K562 (cell line): ENCODE results near the gene CACNA2D3. TPM values are rescaled to one million over a fixed set of nuclear protein-coding genes. Genes with fewer than 3 reads are reported as not detected.

Experiments
- ATAC-seq: fragments of 200-7000 bp; cut with Tn5 transposase; 3 replicates; pipeline ENCODE4 v1.9.1; 2020; ENCODE audit warnings: moderate library complexity
- BruUV-seq: library from RNA; stranded (reverse); fragments of 400-500 nt; replicated peaks from 2 replicates; lab custom pipeline; 2021; lab: Mats Ljungman, UMichigan
- CTCF ChIA-PET: fragments of 300-600 bp; formaldehyde crosslinking; extraction: SDS; loops from one replicate; lab custom pipeline; 2021; ENCODE audit warnings: low intra/inter-chr PET ratio; lab: Yijun Ruan, JAX
- POLR2A ChIA-PET: fragments of 300-600, 350-650 bp; sonication (Branson Sonifier 250); formaldehyde crosslinking; extraction: SDS; loops from one replicate; lab custom pipeline; 2021; ENCODE audit warnings: antibody characterized with exemption, inconsistent platforms; lab: Yijun Ruan, JAX
- DNase-seq, 4 experiments: peaks; one replicate each; pipeline versions ENCODE4 v3.0.0 to v3.0.0-alpha.2; 2011 to 2018; ENCODE audit warnings: low spot score in 3 of 4, mixed read lengths in 3 of 4; ENCODE audit errors: extremely low read depth in 1 of 4
- FAIRE-seq: peaks from 2 replicates; lab custom pipeline; 2011; peaks lifted over from hg19 to GRCh38; lab: Jason Lieb, UNC
- H2AFZ ChIP-seq: 2 replicates; pipeline ENCODE4 v1.6.0; 2011; ENCODE audit warnings: low read depth, low read length, control low read depth, inconsistent platforms
- H3K27ac ChIP-seq: fragments of 200-600 bp; 3 replicates; pipeline ENCODE4 v1.8.0; 2011; ENCODE audit warnings: low read depth, mild to moderate bottlenecking, control low read depth, inconsistent platforms, low read length, moderate library complexity, mixed read lengths; ENCODE audit errors: extremely low read depth
- H3K27me3 ChIP-seq, 2 experiments: fragments of 300-600 bp in 1 of 2; 2 replicates in 1 of 2; 3 replicates in 1 of 2; pipeline versions ENCODE4 v1.6.0 to v1.8.0; 2011; ENCODE audit warnings: inconsistent platforms in 2 of 2, low read length in 2 of 2, mild to moderate bottlenecking in 1 of 2, mixed read lengths in 1 of 2, moderate library complexity in 1 of 2; ENCODE audit not compliant: control insufficient read depth in 2 of 2, insufficient read depth in 2 of 2
- H3K36me3 ChIP-seq: fragments of 300-600 bp; 3 replicates; pipeline ENCODE4 v1.8.0; 2011; ENCODE audit warnings: mild to moderate bottlenecking, low read length, inconsistent platforms; ENCODE audit not compliant: control insufficient read depth, insufficient read depth
- H3K4me1 ChIP-seq, 2 experiments: fragments of 200-600 bp in 1 of 2; replicated peaks in 1 of 2; 2 replicates in 1 of 2; 3 replicates in 1 of 2; pipeline versions ENCODE4 v1.5.1 to v1.8.0; 2011; ENCODE audit warnings: inconsistent platforms in 2 of 2, low read length in 2 of 2, mild to moderate bottlenecking in 1 of 2, mixed read lengths in 1 of 2, moderate library complexity in 1 of 2; ENCODE audit not compliant: control insufficient read depth in 2 of 2, insufficient read depth in 2 of 2
- H3K4me2 ChIP-seq: 2 replicates; pipeline ENCODE4 v1.6.1; 2011; ENCODE audit warnings: low read length, control low read depth, inconsistent platforms, mixed read lengths; ENCODE audit not compliant: insufficient read depth
- H3K4me3 ChIP-seq: fragments of 200-600 bp; sonication (generic), shearing (Covaris generic); 2 replicates; pipeline ENCODE4 v1.5.1; 2016; ENCODE audit warnings: control low read depth, inconsistent platforms
- H3K79me2 ChIP-seq: fragments of 200-600 bp; 3 replicates; pipeline ENCODE4 v1.8.0; 2011; ENCODE audit warnings: low read length, inconsistent platforms; ENCODE audit not compliant: control insufficient read depth, insufficient read depth
- H3K9ac ChIP-seq, 2 experiments: 2 replicates each; pipeline versions ENCODE4 v1.6.0 to v1.6.1; 2011; ENCODE audit warnings: low read depth in 2 of 2, low read length in 2 of 2, control low read depth in 1 of 2, inconsistent platforms in 1 of 2, mild to moderate bottlenecking in 1 of 2, mixed read lengths in 1 of 2; ENCODE audit not compliant: insufficient read depth in 1 of 2
- H3K9me1 ChIP-seq: one replicate; pipeline ENCODE4 v1.6.0; 2011; ENCODE audit warnings: inconsistent platforms, mild to moderate bottlenecking, low read length, moderate library complexity; ENCODE audit not compliant: control insufficient read depth, insufficient read depth
- H3K9me3 ChIP-seq: replicated peaks from 2 replicates; pipeline ENCODE4 v1.5.1; 2011; ENCODE audit warnings: low read depth, low read length, inconsistent platforms; ENCODE audit not compliant: control insufficient read depth, insufficient read depth
- H4K20me1 ChIP-seq: replicated peaks from 2 replicates; pipeline ENCODE4 v1.6.1; 2011; ENCODE audit warnings: low read length, inconsistent platforms, mixed read lengths; ENCODE audit not compliant: control insufficient read depth, insufficient read depth
- CCAR2 ChIP-seq: fragments of 200-400 bp; formaldehyde crosslinking; IDR thresholded peaks from 2 replicates; pipeline ENCODE4 v1.6.1; 2017; ENCODE audit warnings: mild to moderate bottlenecking, low read depth, low read length
- EHMT2 ChIP-seq: fragments of 450-650 bp; IDR thresholded peaks from 2 replicates; pipeline ENCODE4 v1.6.1; 2018; ENCODE audit warnings: antibody characterized with exemption
- ETV1 ChIP-seq: fragments of 450-650 bp; conservative IDR thresholded peaks from 2 replicates; pipeline ENCODE4 v1.6.1; 2016; ENCODE audit warnings: missing genetic modification characterization, control low read depth, low read depth, missing compliant biosample characterization
- FOS ChIP-seq: IDR thresholded peaks from 3 replicates; pipeline ENCODE4 v1.6.1; 2011; ENCODE audit not compliant: insufficient read length; ENCODE audit errors: extremely low read depth
- FOSL1 ChIP-seq: fragments of 200-800 bp; sonication (Bioruptor generic); conservative IDR thresholded peaks from 2 replicates; pipeline ENCODE4 v1.6.1; 2016; ENCODE audit warnings: missing genetic modification characterization, missing compliant biosample characterization
- L3MBTL2 ChIP-seq: fragments of 450-650 bp; IDR thresholded peaks from 2 replicates; pipeline ENCODE4 v1.6.1; 2016; ENCODE audit warnings: mild to moderate bottlenecking, moderate library complexity
- MAFK ChIP-seq: IDR thresholded peaks from 2 replicates; pipeline ENCODE4 v1.6.1; 2011; ENCODE audit warnings: low read length, improper control_type of control experiment
- SIN3B ChIP-seq: fragments of 450-650 bp; IDR thresholded peaks from 2 replicates; pipeline ENCODE4 v1.6.1; 2017; ENCODE audit warnings: low read depth, mild to moderate bottlenecking, moderate library complexity
- SMARCB1 ChIP-seq: IDR thresholded peaks from 2 replicates; pipeline ENCODE4 v1.6.1; 2011; ENCODE audit warnings: improper control_type of control experiment, low read depth; ENCODE audit not compliant: insufficient read length
- ZNF780A ChIP-seq: fragments of 250-450 bp; sonication (Bioruptor Pico); IDR thresholded peaks from 2 replicates; pipeline ENCODE4 v1.5.0; 2021; ENCODE audit warnings: mild to moderate bottlenecking
- WGBS: fragments of 100-300 bp; shearing (Covaris generic); methylation state at CpG from one replicate; pipeline ENCODE4 v1.1.6; 2016; ENCODE audit warnings: low coverage, mixed read lengths; ENCODE audit not compliant: insufficient coverage; ENCODE audit errors: missing lambda C conversion rate; 5-methylcytosine and 5-hydroxymethylcytosine counted together
- in situ Hi-C: fragments of 300-500 bp; cut with MboI; formaldehyde crosslinking; loops from 4 replicates; pipeline ENCODE4 v1.15.0; 2018; ENCODE audit warnings: inconsistent platforms, mixed read lengths
- intact Hi-C: fragments of 100-400 bp; cut with micrococcal nuclease; formaldehyde crosslinking; loops from 2 replicates; pipeline ENCODE4 v1.14.2; 2022
- polyA plus RNA-seq, 8 experiments: library from polyadenylated mRNA; depleted of rRNA in 4 of 8; stranded (reverse) in 5 of 8; unstranded in 3 of 8; fragments of >200 nt; fragmentation: Nextera tagmentation in 2 of 8; fragmentation: Illumina TruSeq in 1 of 8; extraction: Ambion mirVana in 2 of 8; extraction: Trizol in 1 of 8; gene quantifications; 2 replicates each; pipeline versions ENCODE4 v1.2.1 to v1.2.3, GENCODE V29; 2011 to 2014; ENCODE audit warnings: inconsistent platforms in 1 of 8, missing spikeins in 1 of 8
- total RNA-seq, 7 experiments: library from RNA; depleted of rRNA in 6 of 7; stranded (reverse); fragments of >200 nt in 6 of 7; fragmentation: Illumina TruSeq in 2 of 7; extraction: Trizol in 2 of 7; gene quantifications; 2 replicates each; pipeline versions ENCODE4 v1.2.1 to v1.2.3, GENCODE V29; 2011 to 2021; ENCODE audit warnings: low replicate concordance in 1 of 7
- TF ChIP-seq, protein P1 (sequence below): fragments of 250-450 bp; sonication (Bioruptor Pico); IDR thresholded peaks from 2 replicates; pipeline ENCODE4 v1.5.0; 2021
- TF ChIP-seq, protein P2 (sequence below): fragments of 150-350 bp; conservative IDR thresholded peaks from 2 replicates; pipeline ENCODE4 v1.6.1; 2014; ENCODE audit warnings: low read length
- TF ChIP-seq, protein P3 (sequence below): fragments of 450-650 bp; formaldehyde crosslinking; IDR thresholded peaks from 2 replicates; pipeline ENCODE4 v1.4.0; 2020; ENCODE audit warnings: mild to moderate bottlenecking, moderate library complexity
- TF ChIP-seq, protein P4 (sequence below): fragments of 250-450 bp; sonication (Bioruptor Pico); IDR thresholded peaks from 2 replicates; pipeline ENCODE4 v1.8.0; 2021; ENCODE audit warnings: moderate library complexity, mild to moderate bottlenecking, inconsistent platforms

CACNA2D3 gene
- total and polyA plus RNA-seq, 9 of the 15 experiments (the other 6 are each of a cell fraction or from before 2014, with no cell fraction given): 0.01 TPM; not detected in 8

DNA sequence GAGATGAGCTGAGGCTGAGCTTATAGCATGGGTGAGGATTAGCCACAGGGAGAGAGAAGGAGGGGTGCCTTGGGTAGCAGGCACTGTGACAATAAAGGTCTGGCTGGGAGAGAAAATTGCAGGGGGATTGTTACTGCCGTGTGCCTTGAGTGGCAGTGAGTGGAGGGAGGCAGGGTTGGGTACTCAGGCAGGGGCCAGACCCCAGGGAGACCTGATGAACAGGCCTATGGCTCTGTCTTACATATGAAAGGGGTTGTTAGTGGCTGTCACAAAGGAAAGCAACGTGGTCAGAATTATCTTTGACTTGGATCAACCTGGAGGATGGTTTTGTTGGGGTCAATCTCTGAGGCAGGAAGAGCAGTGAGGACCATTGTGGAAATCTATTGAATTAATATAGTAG, 721.0 kb downstream of the CACNA2D3 start:
- BruUV-seq: no TSS peak
- 0% methylated on average over 2 of the region's 2 CpGs for WGBS
- no peak overlapping the region for H2AFZ ChIP-seq
- no peak overlapping the region for H3K4me3 ChIP-seq
- no peaks in the 10 kb centered on the region for H3K27me3 ChIP-seq
- H3K4me1 ChIP-seq: no peaks in the 10 kb centered on the region
- no peak overlapping the region for H3K4me2 ChIP-seq
- no peaks in the 10 kb centered on the region for H3K9me3 ChIP-seq
- DNase-seq: no peak
- POLR2A ChIA-PET: no interaction called here
- no peak for TF ChIP-seq FOS
- TF ChIP-seq, protein P1, sequence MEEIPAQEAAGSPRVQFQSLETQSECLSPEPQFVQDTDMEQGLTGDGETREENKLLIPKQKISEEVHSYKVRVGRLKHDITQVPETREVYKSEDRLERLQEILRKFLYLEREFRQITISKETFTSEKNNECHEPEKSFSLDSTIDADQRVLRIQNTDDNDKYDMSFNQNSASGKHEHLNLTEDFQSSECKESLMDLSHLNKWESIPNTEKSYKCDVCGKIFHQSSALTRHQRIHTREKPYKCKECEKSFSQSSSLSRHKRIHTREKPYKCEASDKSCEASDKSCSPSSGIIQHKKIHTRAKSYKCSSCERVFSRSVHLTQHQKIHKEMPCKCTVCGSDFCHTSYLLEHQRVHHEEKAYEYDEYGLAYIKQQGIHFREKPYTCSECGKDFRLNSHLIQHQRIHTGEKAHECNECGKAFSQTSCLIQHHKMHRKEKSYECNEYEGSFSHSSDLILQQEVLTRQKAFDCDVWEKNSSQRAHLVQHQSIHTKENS (CRISPR knock-in tag): no peak
- no peak for TF ChIP-seq SMARCB1
- no peak for TF ChIP-seq FOSL1 (tag)
- TF ChIP-seq, protein P2, sequence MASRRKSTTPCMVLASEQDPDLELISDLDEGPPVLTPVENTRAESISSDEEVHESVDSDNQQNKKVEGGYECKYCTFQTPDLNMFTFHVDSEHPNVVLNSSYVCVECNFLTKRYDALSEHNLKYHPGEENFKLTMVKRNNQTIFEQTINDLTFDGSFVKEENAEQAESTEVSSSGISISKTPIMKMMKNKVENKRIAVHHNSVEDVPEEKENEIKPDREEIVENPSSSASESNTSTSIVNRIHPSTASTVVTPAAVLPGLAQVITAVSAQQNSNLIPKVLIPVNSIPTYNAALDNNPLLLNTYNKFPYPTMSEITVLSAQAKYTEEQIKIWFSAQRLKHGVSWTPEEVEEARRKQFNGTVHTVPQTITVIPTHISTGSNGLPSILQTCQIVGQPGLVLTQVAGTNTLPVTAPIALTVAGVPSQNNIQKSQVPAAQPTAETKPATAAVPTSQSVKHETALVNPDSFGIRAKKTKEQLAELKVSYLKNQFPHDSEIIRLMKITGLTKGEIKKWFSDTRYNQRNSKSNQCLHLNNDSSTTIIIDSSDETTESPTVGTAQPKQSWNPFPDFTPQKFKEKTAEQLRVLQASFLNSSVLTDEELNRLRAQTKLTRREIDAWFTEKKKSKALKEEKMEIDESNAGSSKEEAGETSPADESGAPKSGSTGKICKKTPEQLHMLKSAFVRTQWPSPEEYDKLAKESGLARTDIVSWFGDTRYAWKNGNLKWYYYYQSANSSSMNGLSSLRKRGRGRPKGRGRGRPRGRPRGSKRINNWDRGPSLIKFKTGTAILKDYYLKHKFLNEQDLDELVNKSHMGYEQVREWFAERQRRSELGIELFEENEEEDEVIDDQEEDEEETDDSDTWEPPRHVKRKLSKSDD: no peak
- no peak for TF ChIP-seq ETV1
- no peak for TF ChIP-seq SIN3B
- no peak for TF ChIP-seq CCAR2
- TF ChIP-seq, protein P3, sequence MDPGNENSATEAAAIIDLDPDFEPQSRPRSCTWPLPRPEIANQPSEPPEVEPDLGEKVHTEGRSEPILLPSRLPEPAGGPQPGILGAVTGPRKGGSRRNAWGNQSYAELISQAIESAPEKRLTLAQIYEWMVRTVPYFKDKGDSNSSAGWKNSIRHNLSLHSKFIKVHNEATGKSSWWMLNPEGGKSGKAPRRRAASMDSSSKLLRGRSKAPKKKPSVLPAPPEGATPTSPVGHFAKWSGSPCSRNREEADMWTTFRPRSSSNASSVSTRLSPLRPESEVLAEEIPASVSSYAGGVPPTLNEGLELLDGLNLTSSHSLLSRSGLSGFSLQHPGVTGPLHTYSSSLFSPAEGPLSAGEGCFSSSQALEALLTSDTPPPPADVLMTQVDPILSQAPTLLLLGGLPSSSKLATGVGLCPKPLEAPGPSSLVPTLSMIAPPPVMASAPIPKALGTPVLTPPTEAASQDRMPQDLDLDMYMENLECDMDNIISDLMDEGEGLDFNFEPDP (CRISPR knock-in tag): no peak
- TF ChIP-seq, protein P4, sequence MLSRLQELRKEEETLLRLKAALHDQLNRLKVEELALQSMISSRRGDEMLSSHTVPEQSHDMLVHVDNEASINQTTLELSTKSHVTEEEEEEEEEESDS (CRISPR knock-in tag): no peak
- TF ChIP-seq L3MBTL2: no peak
- no peak for TF ChIP-seq ZNF780A
- TF ChIP-seq EHMT2: no peak
- TF ChIP-seq MAFK: no peak
- TF ChIP-seq, all 486 proteins: peak for 0
- ATAC-seq (no peak), FAIRE-seq (no peak)
- in situ Hi-C loops (no loop called here), intact Hi-C loops (no loop called here)
- Histone ChIP-seq H3K27ac (no peak overlapping the region), H3K9ac (no peak overlapping the region), H4K20me1 (no peaks in the 10 kb centered on the region), H3K79me2 (no peaks in the 10 kb centered on the region), H3K36me3 (no peaks in the 10 kb centered on the region), H3K9me1 (no peaks in the 10 kb centered on the region)
- CTCF ChIA-PET: no interaction called here
